HG03565 (cell line): ENCODE data around the gene ANKFY1.

Experiments used
- ATAC-seq: cut with Tn5 transposase; IDR thresholded peaks from one replicate; pipeline ENCODE4 v1.9.1; 2021; ENCODE audit warnings: mild to moderate bottlenecking, moderate library complexity; ENCODE audit not compliant: unreplicated experiment

The ANKFY1 gene

GRCh38 chr17:4182043-4182442 lies 81.7 kb downstream of the ANKFY1 start:
- no peak for ATAC-seq

GRCh38 chr17:4180791-4181190 lies 83.0 kb downstream of the ANKFY1 start:
- ATAC-seq = no peak

GRCh38 chr17:4179071-4179470 lies 84.7 kb downstream of the ANKFY1 start:
- no peak for ATAC-seq

- ATAC-seq = no peak
Observed at GRCh38 chr17:4178651-4179050, 85.1 kb downstream of the ANKFY1 start.

- ATAC-seq = no peak
Observed at GRCh38 chr17:4177806-4178205, 86.0 kb downstream of the ANKFY1 start.

GRCh38 chr17:4176808-4177472 lies 86.8 kb downstream of the ANKFY1 start:
- ATAC-seq = no peak

- no peak for ATAC-seq
Observed at GRCh38 chr17:4175921-4176807, 87.6 kb downstream of the ANKFY1 start.

GRCh38 chr17:4174556-4174955 lies 89.2 kb downstream of the ANKFY1 start:
- ATAC-seq = no peak

- no peak for ATAC-seq
Observed at GRCh38 chr17:4173781-4174180, 90.0 kb downstream of the ANKFY1 start.

- ATAC-seq = no peak
Observed at GRCh38 chr17:4172356-4172755, 91.4 kb downstream of the ANKFY1 start.

- no peak for ATAC-seq
Observed at GRCh38 chr17:4170639-4171280, 93.0 kb downstream of the ANKFY1 start.

- ATAC-seq = no peak
Observed at GRCh38 chr17:4167786-4168185, 96.0 kb downstream of the ANKFY1 start.

GRCh38 chr17:4166419-4166818 lies 97.4 kb downstream of the ANKFY1 start:
- ATAC-seq = no peak

GRCh38 chr17:4165301-4166010 lies 98.3 kb downstream of the ANKFY1 start:
- ATAC-seq = no peak

- no peak for ATAC-seq
Observed at GRCh38 chr17:4163951-4164350, 99.8 kb downstream of the ANKFY1 start.

- no peak for ATAC-seq
Observed at GRCh38 chr17:4162775-4163466, 100.9 kb downstream of the ANKFY1 start.

- ATAC-seq = no peak
Observed at GRCh38 chr17:4162321-4162720, 101.5 kb downstream of the ANKFY1 start.

- no peak for ATAC-seq
Observed at GRCh38 chr17:4161967-4162305, 101.8 kb downstream of the ANKFY1 start.

GRCh38 chr17:4161192-4161966 lies 102.4 kb downstream of the ANKFY1 start:
- ATAC-seq = no peak

- no peak for ATAC-seq
Observed at GRCh38 chr17:4160294-4160859, 103.4 kb downstream of the ANKFY1 start.
